Measurements from ENCODE around the gene GAGE12D.
"Not testable (repeated sequence)": the region's sequence is repeated elsewhere in the genome, so short reads cannot be mapped to it uniquely, and the experiment has no call there.

The GAGE12D gene

GRCh38 chrX:49541433-49541832 lies at the start of gene GAGE12D:
GAGE12D (plus strand) TSS chrX:49541733; CDS start chrX:49542888, 1,155 bp downstream.
- DNase-seq = not testable (repeated sequence)

GRCh38 chrX:49531877-49532276 lies 9.7 kb upstream of the GAGE12D start, which contains the start of gene GAGE12C:
GAGE12C (plus strand) TSS chrX:49532177; CDS start chrX:49533332, 1,155 bp downstream.
- DNase-seq = not testable (repeated sequence)

- not testable (repeated sequence) for DNase-seq
Observed at GRCh38 chrX:49550989-49551388, 9.5 kb downstream of the GAGE12D start, which contains the start of gene GAGE12E. GAGE12E (plus strand) TSS chrX:49551289; CDS start chrX:49552444, 1,155 bp downstream.

- DNase-seq = not testable (repeated sequence)
Observed at GRCh38 chrX:49560542-49560941, 19.0 kb downstream of the GAGE12D start, which contains the start of gene GAGE12F. GAGE12F (plus strand) TSS chrX:49560842; CDS start chrX:49561997, 1,155 bp downstream.

GRCh38 chrX:49568728-49569127 lies 27.2 kb downstream of the GAGE12D start:
- not testable (repeated sequence) for DNase-seq

GRCh38 chrX:49569152-49569551 lies 27.6 kb downstream of the GAGE12D start:
- DNase-seq = not testable (repeated sequence)

GRCh38 chrX:49570100-49570499 lies 28.6 kb downstream of the GAGE12D start, which contains the start of gene GAGE12G:
GAGE12G (plus strand) TSS chrX:49570400; CDS start chrX:49571555, 1,155 bp downstream.
- not testable (repeated sequence) for DNase-seq

GRCh38 chrX:49579649-49580048 lies 38.1 kb downstream of the GAGE12D start, which contains the start of gene GAGE12H:
GAGE12H (plus strand) TSS chrX:49579949; CDS start chrX:49581104, 1,155 bp downstream.
- not testable (repeated sequence) for DNase-seq

- DNase-seq = not testable (repeated sequence)
Observed at GRCh38 chrX:49589196-49589595, 47.7 kb downstream of the GAGE12D start, which contains the start of gene GAGE2A. GAGE2A (plus strand) TSS chrX:49589496; CDS start chrX:49590651, 1,155 bp downstream.

GRCh38 chrX:49589769-49590478 lies 48.4 kb downstream of the GAGE12D start:
- DNase-seq = peak; percentile 39

- DNase-seq = not testable (repeated sequence)
Observed at GRCh38 chrX:49590488-49590887, 49.0 kb downstream of the GAGE12D start.

Data from activated CD4-positive, CD25-positive, alpha-beta regulatory T cell treated with anti-CD3 and anti-CD28 coated beads, Interleukin-2, amount 50 U/mL, for 72 hours (primary cell).